Measurements from ENCODE around the gene TMTC2.
"Not testable (repeated sequence)": the region's sequence is repeated elsewhere in the genome, so short reads cannot be mapped to it uniquely, and the experiment has no call there.

Gene TMTC2

GRCh38 chr12:82797480-82797879 lies 110.8 kb downstream of the TMTC2 start:
- FAIRE-seq = no peak

- FAIRE-seq = no peak
Observed at GRCh38 chr12:82800185-82800584, 113.5 kb downstream of the TMTC2 start.

GRCh38 chr12:82801951-82802610 lies 115.4 kb downstream of the TMTC2 start:
- FAIRE-seq = no peak

- FAIRE-seq = no peak
Observed at GRCh38 chr12:82803201-82803600, 116.5 kb downstream of the TMTC2 start.

GRCh38 chr12:82804601-82805000 lies 117.9 kb downstream of the TMTC2 start:
- no peak for FAIRE-seq

- not testable (repeated sequence) for FAIRE-seq
Observed at GRCh38 chr12:82805004-82805403, 118.3 kb downstream of the TMTC2 start.

GRCh38 chr12:82805812-82806497 lies 119.2 kb downstream of the TMTC2 start:
- no peak for FAIRE-seq

GRCh38 chr12:82807132-82807737 lies 120.5 kb downstream of the TMTC2 start:
- no peak for FAIRE-seq

GRCh38 chr12:82810568-82810967 lies 123.9 kb downstream of the TMTC2 start:
- FAIRE-seq = no peak

GRCh38 chr12:82817368-82817767 lies 130.7 kb downstream of the TMTC2 start:
- FAIRE-seq = no peak

- no peak for FAIRE-seq
Observed at GRCh38 chr12:82818271-82819035, 131.7 kb downstream of the TMTC2 start.

GRCh38 chr12:82826505-82826904 lies 139.8 kb downstream of the TMTC2 start:
- no peak for FAIRE-seq

- no peak for FAIRE-seq
Observed at GRCh38 chr12:82832096-82832495, 145.4 kb downstream of the TMTC2 start.

GRCh38 chr12:82832981-82833380 lies 146.3 kb downstream of the TMTC2 start:
- FAIRE-seq = no peak

- FAIRE-seq = no peak
Observed at GRCh38 chr12:82833481-82833880, 146.8 kb downstream of the TMTC2 start.

GRCh38 chr12:82835217-82835616 lies 148.5 kb downstream of the TMTC2 start:
- FAIRE-seq = no peak

- no peak for FAIRE-seq
Observed at GRCh38 chr12:82838131-82838551, 151.4 kb downstream of the TMTC2 start.

GRCh38 chr12:82838827-82839226 lies 152.1 kb downstream of the TMTC2 start:
- no peak for FAIRE-seq

- no peak for FAIRE-seq
Observed at GRCh38 chr12:82839796-82840195, 153.1 kb downstream of the TMTC2 start.

- FAIRE-seq = no peak
Observed at GRCh38 chr12:82841487-82841904, 154.8 kb downstream of the TMTC2 start.

GRCh38 chr12:82842480-82842879 lies 155.8 kb downstream of the TMTC2 start:
- no peak for FAIRE-seq

- FAIRE-seq = not testable (repeated sequence)
Observed at GRCh38 chr12:82845076-82845475, 158.4 kb downstream of the TMTC2 start.

- FAIRE-seq = no peak
Observed at GRCh38 chr12:82848845-82849244, 162.1 kb downstream of the TMTC2 start.

Data from G401.6 (cell line).